Measurements from ENCODE around the gene SLC48A1.

DNA sequence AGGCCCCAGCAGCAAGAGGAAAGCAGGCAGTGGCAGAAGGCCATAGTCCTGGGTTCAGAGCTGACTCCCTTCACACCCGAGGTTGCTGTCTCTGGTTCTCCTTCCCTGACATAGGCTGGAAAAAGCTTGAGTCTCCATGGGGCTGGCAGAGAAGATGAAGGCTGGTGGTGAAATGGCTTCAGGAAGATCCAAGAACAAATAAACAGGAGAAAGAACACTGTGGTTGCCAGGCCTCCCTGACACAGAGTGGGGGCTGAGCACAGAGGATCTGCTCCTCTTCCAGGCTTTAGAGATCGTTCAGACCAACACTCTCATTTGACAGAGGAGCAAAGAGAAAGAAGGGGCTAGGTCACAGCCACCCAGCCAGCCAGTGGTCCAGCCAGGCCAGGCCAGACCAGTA, 32.4 kb downstream of the SLC48A1 start:
- TF ChIP-seq ZFP30 (CRISPR knock-in tag; IDR thresholded peaks at IDR 0.05) (no peak), ZNF70 (CRISPR knock-in tag; IDR thresholded peaks at IDR 0.05) (no peak), ZC3H10 (CRISPR knock-in tag; IDR thresholded peaks at IDR 0.05) (no peak), TOX (CRISPR knock-in tag; IDR thresholded peaks at IDR 0.05; ENCODE audit: borderline replicate concordance) (no peak), TCF4 (CRISPR knock-in tag; IDR thresholded peaks at IDR 0.05; ENCODE audit: borderline replicate concordance) (no peak), PPARA (CRISPR knock-in tag; IDR thresholded peaks at IDR 0.05; ENCODE audit: borderline replicate concordance) (no peak)
- TF ChIP-seq, protein P1, sequence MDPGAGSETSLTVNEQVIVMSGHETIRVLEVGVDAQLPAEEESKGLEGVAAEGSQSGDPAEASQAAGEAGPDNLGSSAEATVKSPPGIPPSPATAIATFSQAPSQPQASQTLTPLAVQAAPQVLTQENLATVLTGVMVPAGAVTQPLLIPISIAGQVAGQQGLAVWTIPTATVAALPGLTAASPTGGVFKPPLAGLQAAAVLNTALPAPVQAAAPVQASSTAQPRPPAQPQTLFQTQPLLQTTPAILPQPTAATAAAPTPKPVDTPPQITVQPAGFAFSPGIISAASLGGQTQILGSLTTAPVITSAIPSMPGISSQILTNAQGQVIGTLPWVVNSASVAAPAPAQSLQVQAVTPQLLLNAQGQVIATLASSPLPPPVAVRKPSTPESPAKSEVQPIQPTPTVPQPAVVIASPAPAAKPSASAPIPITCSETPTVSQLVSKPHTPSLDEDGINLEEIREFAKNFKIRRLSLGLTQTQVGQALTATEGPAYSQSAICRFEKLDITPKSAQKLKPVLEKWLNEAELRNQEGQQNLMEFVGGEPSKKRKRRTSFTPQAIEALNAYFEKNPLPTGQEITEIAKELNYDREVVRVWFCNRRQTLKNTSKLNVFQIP (CRISPR knock-in tag; IDR thresholded peaks at IDR 0.05; ENCODE audit: borderline replicate concordance, low read depth): no peak
- TF ChIP-seq, protein P2, sequence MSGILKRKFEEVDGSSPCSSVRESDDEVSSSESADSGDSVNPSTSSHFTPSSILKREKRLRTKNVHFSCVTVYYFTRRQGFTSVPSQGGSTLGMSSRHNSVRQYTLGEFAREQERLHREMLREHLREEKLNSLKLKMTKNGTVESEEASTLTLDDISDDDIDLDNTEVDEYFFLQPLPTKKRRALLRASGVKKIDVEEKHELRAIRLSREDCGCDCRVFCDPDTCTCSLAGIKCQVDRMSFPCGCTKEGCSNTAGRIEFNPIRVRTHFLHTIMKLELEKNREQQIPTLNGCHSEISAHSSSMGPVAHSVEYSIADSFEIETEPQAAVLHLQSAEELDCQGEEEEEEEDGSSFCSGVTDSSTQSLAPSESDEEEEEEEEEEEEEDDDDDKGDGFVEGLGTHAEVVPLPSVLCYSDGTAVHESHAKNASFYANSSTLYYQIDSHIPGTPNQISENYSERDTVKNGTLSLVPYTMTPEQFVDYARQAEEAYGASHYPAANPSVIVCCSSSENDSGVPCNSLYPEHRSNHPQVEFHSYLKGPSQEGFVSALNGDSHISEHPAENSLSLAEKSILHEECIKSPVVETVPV (CRISPR knock-in tag; IDR thresholded peaks at IDR 0.05): no peak

All from SK-N-SH treated with all-trans-retinoic acid at 6 μM for 48 hours (cell line).